Measurements from ENCODE around the gene ATE1. TPM values are rescaled to one million over a fixed set of nuclear protein-coding genes. Genes with fewer than 3 reads are reported as not detected.

ATE1 gene
- total RNA-seq, 1 donor from 2014 or later = 26.0 TPM

GRCh38 chr10:121911421-121911697 is 16.5 kb downstream of the ATE1 start:
- Histone ChIP-seq H3K4me1 (no peaks in the 10 kb centered on the region), H3K36me3 (peaks cover 85% of the 10 kb centered on the region), H3K4me3 (no peak overlapping the region), H3K27ac (no peak overlapping the region), H3K9me3 (no peaks in the 10 kb centered on the region), H3K27me3 (ENCODE audit: low read depth) (no peaks in the 10 kb centered on the region)
- TF ChIP-seq, protein P1, sequence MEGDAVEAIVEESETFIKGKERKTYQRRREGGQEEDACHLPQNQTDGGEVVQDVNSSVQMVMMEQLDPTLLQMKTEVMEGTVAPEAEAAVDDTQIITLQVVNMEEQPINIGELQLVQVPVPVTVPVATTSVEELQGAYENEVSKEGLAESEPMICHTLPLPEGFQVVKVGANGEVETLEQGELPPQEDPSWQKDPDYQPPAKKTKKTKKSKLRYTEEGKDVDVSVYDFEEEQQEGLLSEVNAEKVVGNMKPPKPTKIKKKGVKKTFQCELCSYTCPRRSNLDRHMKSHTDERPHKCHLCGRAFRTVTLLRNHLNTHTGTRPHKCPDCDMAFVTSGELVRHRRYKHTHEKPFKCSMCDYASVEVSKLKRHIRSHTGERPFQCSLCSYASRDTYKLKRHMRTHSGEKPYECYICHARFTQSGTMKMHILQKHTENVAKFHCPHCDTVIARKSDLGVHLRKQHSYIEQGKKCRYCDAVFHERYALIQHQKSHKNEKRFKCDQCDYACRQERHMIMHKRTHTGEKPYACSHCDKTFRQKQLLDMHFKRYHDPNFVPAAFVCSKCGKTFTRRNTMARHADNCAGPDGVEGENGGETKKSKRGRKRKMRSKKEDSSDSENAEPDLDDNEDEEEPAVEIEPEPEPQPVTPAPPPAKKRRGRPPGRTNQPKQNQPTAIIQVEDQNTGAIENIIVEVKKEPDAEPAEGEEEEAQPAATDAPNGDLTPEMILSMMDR (IDR thresholded peaks at IDR 0.05) = no peak
- DNase-seq = no peak
- intact Hi-C loops (cut with DNase I) = no loop called here
- no peak for ATAC-seq

GRCh38 chr10:121910673-121911420 is 17.0 kb downstream of the ATE1 start:
- Histone ChIP-seq H3K4me1 (no peaks in the 10 kb centered on the region), H3K36me3 (peaks cover 87% of the 10 kb centered on the region), H3K27ac (no peak overlapping the region), H3K4me3 (no peak overlapping the region), H3K9me3 (no peaks in the 10 kb centered on the region), H3K27me3 (ENCODE audit: low read depth) (no peaks in the 10 kb centered on the region)
- DNase-seq (no peak), ATAC-seq (no peak)
- TF ChIP-seq, protein P1 (IDR thresholded peaks at IDR 0.05) = no peak
- intact Hi-C loops (cut with DNase I) = no loop called here

DNA sequence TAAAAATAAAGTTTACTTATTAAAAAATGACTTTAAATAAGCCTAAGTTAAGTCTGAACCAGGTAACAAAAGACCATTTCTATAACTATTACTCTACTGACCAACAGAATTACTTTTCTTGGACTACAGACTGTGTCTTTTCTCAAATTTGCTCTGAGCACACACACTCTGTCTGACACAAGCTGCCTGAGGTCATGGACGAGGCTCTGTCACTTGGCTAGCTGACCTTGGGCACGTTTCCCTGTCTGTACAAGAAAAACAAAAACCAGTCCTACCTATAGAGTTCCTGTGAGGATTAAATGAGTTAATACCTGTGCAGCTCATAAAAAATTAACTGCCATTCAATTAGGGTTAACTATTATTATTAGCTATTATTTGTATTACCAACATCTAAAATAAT is 22.9 kb downstream of the ATE1 start:
- no peaks in the 10 kb centered on the region for H3K9me3 ChIP-seq
- H3K4me1 ChIP-seq = peaks cover 6% of the 10 kb centered on the region
- ATAC-seq (no peak), DNase-seq (no peak)
- peaks cover 76% of the 10 kb centered on the region for H3K36me3 ChIP-seq
- intact Hi-C loops (cut with DNase I) = no loop called here
- no peak overlapping the region for H3K27ac ChIP-seq
- H3K4me3 ChIP-seq = no peak overlapping the region
- no peaks in the 10 kb centered on the region for H3K27me3 ChIP-seq (ENCODE audit: low read depth)
- TF ChIP-seq, protein P1 (IDR thresholded peaks at IDR 0.05) = no peak

DNA sequence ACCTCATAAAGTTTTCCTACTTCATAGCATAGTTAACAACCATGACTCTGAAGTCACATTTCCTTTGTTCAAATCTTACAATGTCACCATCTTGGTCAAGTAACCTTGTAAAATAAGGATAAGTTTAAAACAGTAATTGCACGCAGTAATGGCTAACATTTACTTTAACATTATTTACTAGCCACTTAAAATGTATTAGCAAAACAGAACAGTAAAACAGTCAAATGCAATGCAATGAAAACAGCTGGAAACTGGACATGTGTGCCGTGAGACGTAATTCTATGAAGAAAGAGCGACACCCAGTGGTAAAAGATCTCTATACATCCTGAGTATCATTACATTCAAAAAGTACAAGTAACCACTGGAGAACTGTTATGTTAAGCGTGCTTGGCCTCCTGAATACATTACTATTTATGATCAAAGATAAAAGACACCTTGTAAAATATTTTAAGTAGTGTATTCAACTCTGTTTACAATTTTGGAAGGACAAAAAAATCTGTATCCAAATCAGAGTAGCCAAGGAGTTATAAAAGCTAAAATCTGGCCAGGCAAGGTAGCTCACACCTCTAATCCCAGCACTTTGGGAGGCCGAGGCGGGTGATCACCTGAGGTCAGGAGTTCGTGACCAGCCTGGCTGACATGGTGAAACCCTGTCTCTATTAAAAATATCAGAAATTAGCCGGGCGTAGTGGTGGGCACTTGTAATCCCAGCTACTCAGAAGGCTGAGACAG is 27.2 kb downstream of the ATE1 start:
- Histone ChIP-seq H3K9me3 (no peaks in the 10 kb centered on the region), H3K27ac (no peak overlapping the region), H3K4me3 (no peak overlapping the region), H3K36me3 (peaks cover 65% of the 10 kb centered on the region), H3K27me3 (ENCODE audit: low read depth) (no peaks in the 10 kb centered on the region), H3K4me1 (peaks cover 6% of the 10 kb centered on the region)
- DNase-seq (no peak), ATAC-seq (peak; percentile 69 to 73)
- intact Hi-C loops (cut with DNase I) = no loop called here
- TF ChIP-seq, protein P1 (IDR thresholded peaks at IDR 0.05) = peak; percentile 74

DNA sequence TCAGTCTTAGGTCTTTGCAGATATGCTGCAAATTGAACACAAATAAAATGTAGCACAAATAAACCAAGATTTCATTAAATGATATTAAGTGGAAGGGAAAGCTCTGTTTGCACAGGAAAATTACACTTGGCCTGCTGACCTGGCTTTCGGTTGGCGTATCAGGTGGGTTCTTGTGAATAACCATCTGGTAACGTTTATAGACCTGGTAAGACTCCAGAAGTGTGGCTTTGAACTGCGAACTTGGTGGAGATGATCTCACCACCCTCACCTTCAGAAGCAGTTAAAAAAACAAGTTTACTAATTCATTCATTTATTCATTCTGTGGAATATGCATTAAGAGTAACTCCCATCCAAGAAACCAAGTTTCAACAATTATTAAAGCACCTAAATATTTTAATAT is 28.1 kb downstream of the ATE1 start:
- peaks cover 61% of the 10 kb centered on the region for H3K36me3 ChIP-seq
- ATAC-seq = no peak
- no peak overlapping the region for H3K4me3 ChIP-seq
- intact Hi-C loops (cut with DNase I) = no loop called here
- H3K27me3 ChIP-seq (ENCODE audit: low read depth) = no peaks in the 10 kb centered on the region
- peaks cover 6% of the 10 kb centered on the region for H3K4me1 ChIP-seq
- H3K27ac ChIP-seq = no peak overlapping the region
- DNase-seq = no peak
- H3K9me3 ChIP-seq = no peaks in the 10 kb centered on the region
- TF ChIP-seq, protein P1 (IDR thresholded peaks at IDR 0.05) = no peak

Data from lower lobe of right lung (tissue), 2 donors.